LNCAP (cell line): ENCODE data around the gene ALOX12B.

Experiments used
- TF ChIP-seq, protein P1 (sequence below): fragments of 450-650 bp; IDR thresholded peaks from 2 replicates; pipeline ENCODE4 v1.5.1; 2017; ENCODE audit warnings: mild to moderate bottlenecking

The ALOX12B gene

DNA sequence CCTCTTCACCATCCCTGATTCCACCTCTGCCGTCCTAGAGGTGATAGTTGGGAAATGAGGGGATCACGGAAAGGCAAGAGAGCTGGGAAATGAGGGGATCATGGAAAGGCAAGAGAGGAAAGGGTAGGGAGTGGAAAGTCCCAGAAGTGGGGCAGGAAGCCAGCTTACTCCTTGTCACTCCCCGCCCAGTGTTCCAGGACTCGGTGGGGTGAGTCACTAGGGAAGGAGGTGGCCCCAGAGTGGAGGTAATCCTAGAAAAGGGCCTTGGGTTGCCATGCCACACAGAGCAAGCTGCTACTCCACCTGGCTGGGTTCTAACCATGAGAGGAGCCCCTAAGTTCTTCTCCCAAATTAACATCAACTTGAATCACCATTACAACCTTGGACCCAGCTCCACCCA lies 16.0 kb upstream of the ALOX12B start:
- TF ChIP-seq, protein P1, sequence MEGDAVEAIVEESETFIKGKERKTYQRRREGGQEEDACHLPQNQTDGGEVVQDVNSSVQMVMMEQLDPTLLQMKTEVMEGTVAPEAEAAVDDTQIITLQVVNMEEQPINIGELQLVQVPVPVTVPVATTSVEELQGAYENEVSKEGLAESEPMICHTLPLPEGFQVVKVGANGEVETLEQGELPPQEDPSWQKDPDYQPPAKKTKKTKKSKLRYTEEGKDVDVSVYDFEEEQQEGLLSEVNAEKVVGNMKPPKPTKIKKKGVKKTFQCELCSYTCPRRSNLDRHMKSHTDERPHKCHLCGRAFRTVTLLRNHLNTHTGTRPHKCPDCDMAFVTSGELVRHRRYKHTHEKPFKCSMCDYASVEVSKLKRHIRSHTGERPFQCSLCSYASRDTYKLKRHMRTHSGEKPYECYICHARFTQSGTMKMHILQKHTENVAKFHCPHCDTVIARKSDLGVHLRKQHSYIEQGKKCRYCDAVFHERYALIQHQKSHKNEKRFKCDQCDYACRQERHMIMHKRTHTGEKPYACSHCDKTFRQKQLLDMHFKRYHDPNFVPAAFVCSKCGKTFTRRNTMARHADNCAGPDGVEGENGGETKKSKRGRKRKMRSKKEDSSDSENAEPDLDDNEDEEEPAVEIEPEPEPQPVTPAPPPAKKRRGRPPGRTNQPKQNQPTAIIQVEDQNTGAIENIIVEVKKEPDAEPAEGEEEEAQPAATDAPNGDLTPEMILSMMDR, result no peak

DNA sequence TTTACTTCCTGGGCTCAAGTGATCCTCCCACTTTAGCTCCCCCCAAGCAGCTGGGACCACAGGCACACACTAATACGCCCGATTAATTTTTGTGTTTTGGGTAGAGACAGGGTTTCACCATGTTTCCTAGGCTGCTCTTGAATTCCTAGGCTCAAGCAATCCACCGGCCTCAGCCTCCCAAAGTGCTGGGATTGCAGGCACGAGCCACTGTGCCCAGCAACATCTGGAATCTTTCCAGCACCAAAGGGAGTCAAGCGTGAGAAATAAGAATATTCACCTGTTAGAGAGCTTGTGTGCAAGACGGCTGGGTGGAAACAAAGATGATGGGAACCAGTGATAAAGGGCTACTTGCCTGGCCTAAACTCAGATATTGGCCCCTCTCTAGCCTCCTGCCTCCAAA lies 14.2 kb upstream of the ALOX12B start:
- TF ChIP-seq, protein P1, result no peak

DNA sequence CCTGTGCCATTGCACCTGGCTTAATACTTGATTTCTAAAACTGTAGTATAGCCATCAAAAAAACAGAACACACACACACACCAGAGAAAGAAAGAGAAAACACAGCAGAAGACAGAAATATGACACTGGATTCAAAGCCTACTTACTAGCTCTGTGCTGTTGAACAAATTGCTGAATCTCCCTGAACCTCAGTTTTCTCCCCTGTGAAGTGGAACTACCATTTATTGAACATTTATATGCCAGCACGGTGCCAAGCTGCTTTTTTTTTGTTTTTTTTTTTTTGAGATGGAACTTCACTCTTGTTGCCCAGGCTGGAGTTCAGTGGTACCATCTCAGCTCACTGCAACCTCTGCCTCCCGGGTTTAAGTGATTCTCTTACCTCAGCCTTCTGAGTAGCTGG lies 13.2 kb upstream of the ALOX12B start:
- TF ChIP-seq, protein P1, result no peak

DNA sequence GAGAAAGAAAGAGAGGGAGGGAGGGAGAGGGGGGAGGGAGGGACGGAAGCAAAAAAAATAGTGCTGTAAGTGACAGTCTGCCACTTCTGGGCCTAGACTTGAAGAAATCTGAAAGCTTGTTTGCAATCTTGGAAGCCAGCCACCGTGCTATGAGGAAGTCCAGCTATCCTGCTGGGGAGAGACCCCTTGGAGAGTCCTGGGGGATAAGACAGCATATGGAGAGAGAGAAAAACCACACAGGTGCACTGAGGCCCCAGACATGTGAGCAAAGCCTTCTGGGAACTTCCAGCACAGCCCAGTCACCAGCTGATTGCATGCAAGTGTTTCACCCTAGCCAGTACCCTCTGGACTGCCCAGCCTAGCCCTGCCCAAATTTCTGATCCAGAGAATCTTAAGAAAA lies 12.6 kb upstream of the ALOX12B start:
- TF ChIP-seq, protein P1, result no peak

DNA sequence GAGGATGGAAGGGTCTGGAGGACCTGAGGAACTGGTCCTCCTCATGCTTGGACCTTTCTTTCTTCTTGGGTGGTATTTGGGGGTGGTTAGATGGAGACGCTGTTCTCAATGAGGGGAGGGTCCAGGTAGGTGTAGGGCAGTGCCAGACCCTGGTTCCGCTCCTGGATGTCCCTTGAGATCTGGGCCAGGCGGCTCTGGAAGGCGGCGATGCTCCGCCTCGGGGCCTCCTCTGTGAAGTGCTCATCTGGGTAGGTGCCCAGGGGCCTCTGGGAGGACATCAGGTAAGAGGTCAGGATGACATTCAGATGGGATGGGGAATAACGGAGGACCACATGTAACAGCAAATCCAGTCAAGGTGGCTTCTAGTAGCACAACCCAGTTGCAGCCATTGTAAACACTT lies 9.0 kb upstream of the ALOX12B start:
- TF ChIP-seq, protein P1, result no peak

DNA sequence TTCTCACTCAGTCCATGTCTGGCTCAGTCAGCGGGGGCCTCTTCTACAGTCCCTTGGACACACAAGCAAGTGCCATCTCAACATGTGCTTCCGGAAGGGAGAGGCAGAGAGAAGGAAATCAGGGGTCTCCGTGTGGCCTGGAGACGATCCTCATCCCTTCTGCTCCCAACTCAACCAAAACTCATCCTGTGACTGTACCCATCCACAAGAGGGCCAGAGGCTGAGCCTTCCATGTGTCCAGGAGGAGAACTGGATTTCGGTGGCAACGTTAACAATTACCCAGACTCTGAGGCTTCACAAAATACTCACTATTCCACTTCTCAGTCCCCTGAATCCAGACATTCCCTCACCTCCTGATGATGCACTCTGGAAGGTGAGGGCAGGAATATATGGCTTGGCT lies 7.8 kb upstream of the ALOX12B start:
- TF ChIP-seq, protein P1, result no peak

DNA sequence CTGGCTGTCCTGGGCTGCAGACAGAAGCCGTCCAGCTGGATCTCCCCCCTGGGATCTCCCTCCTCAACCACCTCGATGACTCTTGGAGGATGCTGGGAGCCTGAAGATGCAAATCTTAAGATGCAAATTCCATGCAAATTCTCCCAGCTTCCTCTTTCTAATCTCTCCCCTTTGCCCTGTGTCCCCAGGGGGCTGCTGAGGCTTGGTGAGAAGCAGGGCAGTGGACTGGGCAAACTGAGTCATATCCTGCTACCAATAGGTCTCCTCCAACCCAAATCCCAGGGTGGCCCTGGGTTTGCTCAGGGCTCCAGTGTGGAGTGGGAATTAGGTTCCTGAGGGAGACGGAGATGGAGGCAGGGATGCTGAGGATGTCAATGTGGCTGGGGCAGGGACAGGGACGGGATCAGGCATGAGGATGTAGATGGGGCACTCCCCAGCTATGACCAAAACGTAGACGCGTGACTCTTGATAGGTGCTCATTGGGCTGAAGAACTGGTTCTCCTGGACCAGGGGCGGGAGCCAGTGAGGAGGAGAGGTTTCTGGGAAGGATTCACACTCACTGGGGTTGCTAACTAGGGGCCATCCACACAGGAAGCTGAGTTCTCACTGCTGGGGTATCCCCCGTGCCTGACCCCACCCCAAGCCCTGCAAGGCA lies 3.6 kb upstream of the ALOX12B start:
- TF ChIP-seq, protein P1, result no peak

DNA sequence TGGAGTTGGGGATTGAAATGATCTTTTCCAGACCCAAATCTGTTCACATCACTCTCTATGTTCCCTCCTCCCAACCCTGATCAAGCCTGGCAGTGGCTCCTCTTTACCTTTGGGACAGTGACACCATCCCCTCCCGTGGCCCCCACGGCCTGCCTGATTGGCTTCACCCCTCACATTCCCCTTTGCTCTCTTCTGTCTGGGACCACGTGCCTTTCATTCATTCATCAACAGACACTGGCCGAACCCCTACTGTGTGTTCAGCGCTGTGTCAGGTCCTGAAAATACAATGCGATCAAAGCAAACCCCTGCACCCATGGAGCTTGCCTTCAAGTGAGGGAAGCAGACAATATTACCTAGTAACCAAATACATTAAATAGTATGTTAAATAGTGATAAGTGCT lies 2.2 kb upstream of the ALOX12B start:
- TF ChIP-seq, protein P1, result no peak
